HEK293 (cell line): Measurements from ENCODE around the gene ATF2.

Experiments used
- CTCF ChIA-PET: fragments of 350-600 bp; formaldehyde crosslinking; extraction: SDS; loops from one replicate; lab custom pipeline; 2021; ENCODE audit warnings: antibody characterized with exemption; lab: Yijun Ruan, JAX
- POLR2A ChIA-PET: fragments of 300-600 bp; formaldehyde crosslinking; extraction: SDS; loops from one replicate; lab custom pipeline; 2020; ENCODE audit warnings: antibody characterized with exemption, inconsistent platforms; lab: Yijun Ruan, JAX
- H3K27ac ChIP-seq: fragments of 200-500 bp; sonication (Bioruptor generic); 2 replicates; pipeline ENCODE4 v1.5.1; 2014; ENCODE audit warnings: low read depth, low read length, control low read depth, inconsistent platforms; ENCODE audit errors: extremely low read depth
- H3K36me3 ChIP-seq, 2 experiments: fragments of 200-500 bp in 1 of 2; sonication (Bioruptor generic) in 1 of 2; 1 replicate in 1 of 2; 2 replicates in 1 of 2; pipeline ENCODE4 v1.5.1; 2014 to 2017; ENCODE audit warnings: inconsistent platforms in 2 of 2, low read length in 2 of 2; ENCODE audit not compliant: control insufficient read depth in 2 of 2, insufficient read depth in 1 of 2
- H3K4me1 ChIP-seq: fragments of 200-500 bp; sonication (Bioruptor generic); 2 replicates; pipeline ENCODE4 v1.5.1; 2014; ENCODE audit warnings: mild to moderate bottlenecking, low read length, inconsistent platforms; ENCODE audit not compliant: control insufficient read depth, insufficient read depth
- H3K4me3 ChIP-seq: 2 replicates; pipeline ENCODE4 v1.5.1; 2011; ENCODE audit warnings: low read depth, mild to moderate bottlenecking, control low read depth, low read length, moderate library complexity
- H3K9me3 ChIP-seq: fragments of 200-500 bp; sonication (Bioruptor generic); 2 replicates; pipeline ENCODE4 v1.5.1; 2014; ENCODE audit warnings: low read depth, low read length, inconsistent platforms; ENCODE audit not compliant: control insufficient read depth, insufficient read depth
- TSHZ1 ChIP-seq: fragments of 450-650 bp; formaldehyde crosslinking; IDR thresholded peaks from 2 replicates; pipeline ENCODE4 v1.5.1; 2016; ENCODE audit warnings: missing biosample characterization, missing genetic modification characterization, borderline replicate concordance
- YY1 ChIP-seq: fragments of 450-650 bp; formaldehyde crosslinking; IDR thresholded peaks from 2 replicates; pipeline ENCODE4 v1.5.1; 2018; ENCODE audit warnings: missing biosample characterization, missing genetic modification characterization
- ZBTB17 ChIP-seq: fragments of 450-650 bp; formaldehyde crosslinking; IDR thresholded peaks from 2 replicates; pipeline ENCODE4 v1.5.1; 2016; ENCODE audit warnings: missing biosample characterization, missing genetic modification characterization
- ZNF140 ChIP-seq: fragments of 450-650 bp; formaldehyde crosslinking; IDR thresholded peaks from 2 replicates; pipeline ENCODE4 v1.5.1; 2016; ENCODE audit warnings: missing biosample characterization, missing genetic modification characterization
- ZNF266 ChIP-seq: fragments of 450-650 bp; formaldehyde crosslinking; IDR thresholded peaks from 2 replicates; pipeline ENCODE4 v1.5.1; 2016; ENCODE audit warnings: missing biosample characterization, missing genetic modification characterization, low read depth
- ZNF362 ChIP-seq: fragments of 450-650 bp; formaldehyde crosslinking; IDR thresholded peaks from 2 replicates; pipeline ENCODE4 v1.5.1; 2016; ENCODE audit warnings: missing biosample characterization, missing genetic modification characterization
- ZNF37A ChIP-seq: fragments of 450-650 bp; IDR thresholded peaks from 2 replicates; pipeline ENCODE4 v1.5.1; 2018; ENCODE audit warnings: missing biosample characterization, missing genetic modification characterization
- ZNF394 ChIP-seq: fragments of 450-650 bp; formaldehyde crosslinking; IDR thresholded peaks from 2 replicates; pipeline ENCODE4 v1.5.1; 2016; ENCODE audit warnings: missing biosample characterization, missing genetic modification characterization, mild to moderate bottlenecking, moderate library complexity, borderline replicate concordance
- ZNF48 ChIP-seq: fragments of 450-650 bp; formaldehyde crosslinking; IDR thresholded peaks from 2 replicates; pipeline ENCODE4 v1.5.1; 2016; ENCODE audit warnings: missing biosample characterization, missing genetic modification characterization
- ZNF629 ChIP-seq: fragments of 450-650 bp; formaldehyde crosslinking; IDR thresholded peaks from 2 replicates; pipeline ENCODE4 v1.5.1; 2017; ENCODE audit warnings: missing biosample characterization, missing genetic modification characterization
- ZNF654 ChIP-seq: fragments of 450-650 bp; formaldehyde crosslinking; IDR thresholded peaks from 2 replicates; pipeline ENCODE4 v1.5.1; 2016; ENCODE audit warnings: low read depth, missing biosample characterization, missing genetic modification characterization
- ZNF707 ChIP-seq: fragments of 450-650 bp; formaldehyde crosslinking; IDR thresholded peaks from 2 replicates; pipeline ENCODE4 v1.5.1; 2016; ENCODE audit warnings: missing biosample characterization, missing genetic modification characterization
- TF ChIP-seq, protein P1 (sequence below): fragments of 450-650 bp; formaldehyde crosslinking; IDR thresholded peaks from 2 replicates; pipeline ENCODE4 v1.5.1; 2016; ENCODE audit warnings: missing biosample characterization, missing genetic modification characterization
- TF ChIP-seq, protein P2 (sequence below): fragments of 450-650 bp; formaldehyde crosslinking; IDR thresholded peaks from 2 replicates; pipeline ENCODE4 v1.5.1; 2016; ENCODE audit warnings: missing biosample characterization, missing genetic modification characterization

Gene ATF2

DNA sequence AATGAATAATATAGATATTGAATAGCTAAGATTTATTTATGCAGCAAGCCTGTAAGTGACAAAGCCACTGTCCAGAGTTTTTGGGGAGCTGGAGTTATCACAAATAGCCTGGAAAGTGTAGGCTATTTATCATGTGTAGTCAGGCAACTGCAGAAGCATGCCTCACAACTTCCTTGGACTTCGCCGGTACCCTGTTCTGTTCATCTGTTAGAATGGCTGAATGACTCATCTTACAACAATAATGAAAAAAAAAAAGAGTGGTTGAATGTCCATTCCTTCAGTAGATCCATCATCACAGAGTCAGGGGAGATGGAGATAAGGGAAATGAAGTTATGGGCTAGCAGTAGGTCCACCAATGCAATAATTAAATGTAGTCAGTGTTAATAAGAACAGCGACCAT is 37.5 kb upstream of the ATF2 start (continued):
- no peak for TF ChIP-seq ZNF37A (tag by site-specific recombination)
- no peak for TF ChIP-seq ZNF48 (tag by site-specific recombination)

DNA sequence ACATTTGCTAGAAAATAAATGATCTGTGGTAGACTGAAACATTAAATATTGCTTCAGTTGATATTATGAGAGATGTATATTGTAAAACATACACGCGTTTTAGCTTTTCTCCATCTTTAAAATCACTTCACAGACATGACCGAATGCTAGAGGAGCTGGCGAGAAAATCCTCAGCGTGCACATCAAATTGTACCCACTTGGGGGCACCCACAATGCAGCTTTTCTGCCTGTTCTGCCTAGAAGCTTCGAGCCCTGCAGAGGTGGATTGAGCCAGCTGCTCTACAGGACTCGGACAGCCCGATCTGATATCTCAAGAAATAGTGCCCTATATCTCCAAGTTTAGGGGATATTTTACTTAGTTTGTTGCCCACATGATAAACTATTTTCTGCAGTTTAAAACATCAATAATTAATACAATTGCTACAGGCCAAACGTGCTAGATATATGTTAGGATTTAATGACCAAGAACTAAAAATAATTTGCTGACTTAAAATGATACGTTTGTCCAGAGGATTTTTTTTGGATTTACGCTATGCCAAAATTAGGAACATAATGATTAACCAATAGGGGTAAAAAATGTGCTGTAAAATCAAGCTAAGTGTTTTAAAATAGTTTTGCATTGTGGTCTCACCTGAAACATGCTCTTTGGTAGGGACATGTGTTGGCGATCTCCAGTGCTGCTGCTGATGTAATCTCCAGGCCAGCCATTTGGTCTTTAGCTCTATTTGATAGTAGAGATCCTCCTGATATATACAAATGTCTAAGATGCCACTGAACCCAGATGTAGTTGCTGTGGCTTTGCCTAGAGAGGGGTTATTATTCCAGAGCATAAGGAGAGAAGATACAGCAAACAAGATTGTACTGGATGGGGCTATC is 35.9 kb upstream of the ATF2 start:
- CTCF ChIA-PET: interaction anchor here (0.5 to 2.5 kb wide), 40 partner anchors 8 to 894 kb away, joined by 3 to 67 read pairs (median 4); no protein-coding TSS in a partner anchor

More for the DNA sequence above, 35.9 kb upstream of the ATF2 start:
- H3K9me3 ChIP-seq: no peaks in the 10 kb centered on the region
- no peaks in the 10 kb centered on the region for H3K4me1 ChIP-seq
- no peak overlapping the region for H3K4me3 ChIP-seq
- POLR2A ChIA-PET: no interaction called here
- TF ChIP-seq, protein P1, sequence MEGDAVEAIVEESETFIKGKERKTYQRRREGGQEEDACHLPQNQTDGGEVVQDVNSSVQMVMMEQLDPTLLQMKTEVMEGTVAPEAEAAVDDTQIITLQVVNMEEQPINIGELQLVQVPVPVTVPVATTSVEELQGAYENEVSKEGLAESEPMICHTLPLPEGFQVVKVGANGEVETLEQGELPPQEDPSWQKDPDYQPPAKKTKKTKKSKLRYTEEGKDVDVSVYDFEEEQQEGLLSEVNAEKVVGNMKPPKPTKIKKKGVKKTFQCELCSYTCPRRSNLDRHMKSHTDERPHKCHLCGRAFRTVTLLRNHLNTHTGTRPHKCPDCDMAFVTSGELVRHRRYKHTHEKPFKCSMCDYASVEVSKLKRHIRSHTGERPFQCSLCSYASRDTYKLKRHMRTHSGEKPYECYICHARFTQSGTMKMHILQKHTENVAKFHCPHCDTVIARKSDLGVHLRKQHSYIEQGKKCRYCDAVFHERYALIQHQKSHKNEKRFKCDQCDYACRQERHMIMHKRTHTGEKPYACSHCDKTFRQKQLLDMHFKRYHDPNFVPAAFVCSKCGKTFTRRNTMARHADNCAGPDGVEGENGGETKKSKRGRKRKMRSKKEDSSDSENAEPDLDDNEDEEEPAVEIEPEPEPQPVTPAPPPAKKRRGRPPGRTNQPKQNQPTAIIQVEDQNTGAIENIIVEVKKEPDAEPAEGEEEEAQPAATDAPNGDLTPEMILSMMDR (tag by site-specific recombination): peak; percentile 57
- TF ChIP-seq ZNF629 (tag by site-specific recombination): no peak
- TF ChIP-seq ZNF394 (tag by site-specific recombination): 0 out of 2 replicates have a peak, but pooled peaks have one; percentile 44
- TF ChIP-seq YY1 (tag by site-specific recombination): no peak
- TF ChIP-seq, protein P2, sequence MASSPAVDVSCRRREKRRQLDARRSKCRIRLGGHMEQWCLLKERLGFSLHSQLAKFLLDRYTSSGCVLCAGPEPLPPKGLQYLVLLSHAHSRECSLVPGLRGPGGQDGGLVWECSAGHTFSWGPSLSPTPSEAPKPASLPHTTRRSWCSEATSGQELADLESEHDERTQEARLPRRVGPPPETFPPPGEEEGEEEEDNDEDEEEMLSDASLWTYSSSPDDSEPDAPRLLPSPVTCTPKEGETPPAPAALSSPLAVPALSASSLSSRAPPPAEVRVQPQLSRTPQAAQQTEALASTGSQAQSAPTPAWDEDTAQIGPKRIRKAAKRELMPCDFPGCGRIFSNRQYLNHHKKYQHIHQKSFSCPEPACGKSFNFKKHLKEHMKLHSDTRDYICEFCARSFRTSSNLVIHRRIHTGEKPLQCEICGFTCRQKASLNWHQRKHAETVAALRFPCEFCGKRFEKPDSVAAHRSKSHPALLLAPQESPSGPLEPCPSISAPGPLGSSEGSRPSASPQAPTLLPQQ (tag by site-specific recombination): no peak
- TF ChIP-seq ZNF707 (tag by site-specific recombination): no peak
- peak; percentile 68 for TF ChIP-seq ZNF654 (tag by site-specific recombination)
- no peak for TF ChIP-seq ZNF140 (tag by site-specific recombination)
- TF ChIP-seq TSHZ1: no peak
- TF ChIP-seq ZNF362 (tag by site-specific recombination): no peak
- TF ChIP-seq ZNF266: no peak
- peak; percentile 83 for TF ChIP-seq ZBTB17 (tag by site-specific recombination)
- no peak overlapping the region for H3K27ac ChIP-seq
- no peaks in the 10 kb centered on the region for H3K36me3 ChIP-seq
